Myocyte (in vitro differentiated cells): Measurements from ENCODE around the gene KDM5B. TPM values are rescaled to one million over a fixed set of nuclear protein-coding genes. Genes with fewer than 3 reads are reported as not detected.
A peak's percentile ranks its signal among the peaks of the same experiment; 100 is the strongest.
"Not testable (repeated sequence)": the region's sequence is repeated elsewhere in the genome, so short reads cannot be mapped to it uniquely, and the experiment has no call there.

Experiments used
- DNase-seq: peaks from one replicate; pipeline ENCODE4 v3.0.0-alpha.2; 2012; ENCODE audit warnings: low read depth
- polyA plus RNA-seq: library from polyadenylated mRNA; unstranded; fragments of >200 nt; gene quantifications from one replicate; pipeline ENCODE4 v1.2.1, GENCODE V29; 2012; ENCODE audit warnings: missing spikeins
- total RNA-seq: library from RNA; depleted of rRNA; stranded (reverse); fragments of >200 nt; gene quantifications from 2 replicates; pipeline ENCODE4 v1.2.3, GENCODE V29; 2014

KDM5B gene
- total RNA-seq: 47.3 and 53.0 TPM in 2 replicates
- polyA plus RNA-seq: 36.7 TPM

- DNase-seq: peak; percentile 72
Measured at GRCh38 chr1:202807926-202808757, at the start of gene KDM5B. Gene KDM5B (minus strand): TSS chr1:202808421. CDS start chr1:202808305, 116 bp downstream.

DNA sequence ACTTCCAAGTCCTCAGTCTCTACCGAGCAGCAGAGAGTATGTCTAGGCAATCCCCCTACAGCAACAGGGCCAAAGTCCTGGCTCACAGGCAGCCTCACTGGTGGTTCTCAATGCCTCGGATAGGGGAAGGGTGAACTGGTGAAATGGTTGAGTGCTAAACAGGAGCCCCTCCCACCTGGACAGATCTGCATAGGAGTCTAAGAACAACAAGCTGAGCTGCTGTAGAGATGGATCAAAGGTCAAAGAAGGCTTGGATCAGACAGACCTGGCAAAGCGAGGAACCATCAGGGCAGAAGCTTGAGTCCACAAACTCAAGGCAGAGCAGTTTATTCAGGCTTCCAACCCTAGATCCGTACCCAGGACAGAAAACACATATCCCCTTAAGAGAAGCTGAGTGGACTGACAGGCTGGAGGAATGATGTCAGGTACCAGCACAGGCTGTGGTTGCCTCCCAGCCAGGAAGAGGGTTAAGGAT, 49.0 kb upstream of the KDM5B start:
- no peak for DNase-seq

- DNase-seq: no peak
Measured at GRCh38 chr1:202856014-202856413, 47.8 kb upstream of the KDM5B start.

GRCh38 chr1:202854787-202855186, 46.6 kb upstream of the KDM5B start:
- DNase-seq: no peak

DNA sequence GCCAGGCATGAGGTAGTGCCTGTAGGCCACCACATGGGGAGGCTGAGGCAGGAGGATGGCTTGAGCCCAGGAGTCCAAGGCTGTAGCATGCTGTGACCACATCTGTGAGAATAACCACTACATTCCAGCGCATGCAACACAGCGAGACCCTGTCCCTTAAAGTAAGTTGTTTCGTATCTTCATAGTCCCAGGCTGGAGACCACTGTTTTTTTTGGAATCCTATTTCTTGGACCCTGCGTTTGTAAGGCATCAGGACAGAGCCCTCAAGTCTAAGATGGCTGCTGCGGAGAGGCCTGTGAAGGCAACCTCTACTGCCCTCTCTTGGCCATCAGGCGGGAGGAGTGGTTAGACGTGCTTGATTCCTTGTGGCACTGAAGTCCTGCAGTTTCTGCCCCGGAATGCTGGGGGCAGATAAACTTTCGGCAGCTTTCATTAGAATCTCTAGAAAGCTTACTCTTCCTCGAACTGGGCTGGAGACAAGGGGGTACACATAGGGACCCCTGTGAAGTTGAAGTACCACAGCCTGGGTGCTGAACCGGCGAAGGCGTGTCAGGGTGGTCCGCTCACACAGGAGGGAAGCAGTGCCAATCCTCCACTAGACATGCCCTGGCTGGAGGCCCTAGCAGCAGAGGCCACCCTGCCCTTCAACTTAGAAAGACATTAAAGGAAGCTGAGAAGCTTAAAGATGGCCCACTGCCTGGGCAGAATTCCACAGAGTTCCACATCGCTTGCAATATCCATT, 44.1 kb upstream of the KDM5B start:
- peak; percentile 27 for DNase-seq

DNA sequence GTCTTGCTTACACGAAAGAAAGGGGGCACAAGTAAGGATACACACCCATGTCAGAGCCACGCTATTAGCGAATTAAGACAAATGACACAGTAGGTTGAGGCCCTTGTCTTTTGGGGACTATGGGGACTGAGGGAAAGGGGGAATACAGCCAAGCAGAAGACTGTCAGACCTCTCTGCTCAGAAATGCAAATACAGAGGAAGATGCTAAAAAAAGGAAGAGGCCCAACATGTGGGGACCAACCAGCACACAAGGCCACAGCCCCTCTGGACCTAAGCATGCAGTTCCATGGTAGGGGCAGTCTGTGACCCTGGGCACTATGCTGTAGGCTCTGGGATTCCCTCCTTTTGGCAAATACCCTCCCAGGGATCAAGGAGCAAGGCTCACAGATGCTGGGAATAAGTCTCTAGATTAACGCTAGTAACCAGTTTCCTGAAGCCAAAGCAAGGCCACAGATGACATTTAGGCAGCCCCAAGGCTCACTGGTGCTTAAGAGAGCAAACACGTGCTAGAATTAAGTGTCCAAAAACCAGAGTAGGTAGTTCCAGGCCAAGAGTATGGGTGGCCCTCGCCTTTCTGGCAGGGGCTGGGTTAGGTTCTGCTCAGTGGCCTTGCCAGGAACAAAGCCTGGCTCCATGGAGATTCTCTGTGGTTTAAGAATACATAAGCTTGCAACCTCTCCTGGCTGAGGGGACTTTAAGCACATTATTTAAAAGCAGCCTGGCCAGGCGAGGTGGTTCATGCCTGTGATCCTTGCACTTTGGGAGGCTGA, 42.6 kb upstream of the KDM5B start:
- DNase-seq: no peak

DNA sequence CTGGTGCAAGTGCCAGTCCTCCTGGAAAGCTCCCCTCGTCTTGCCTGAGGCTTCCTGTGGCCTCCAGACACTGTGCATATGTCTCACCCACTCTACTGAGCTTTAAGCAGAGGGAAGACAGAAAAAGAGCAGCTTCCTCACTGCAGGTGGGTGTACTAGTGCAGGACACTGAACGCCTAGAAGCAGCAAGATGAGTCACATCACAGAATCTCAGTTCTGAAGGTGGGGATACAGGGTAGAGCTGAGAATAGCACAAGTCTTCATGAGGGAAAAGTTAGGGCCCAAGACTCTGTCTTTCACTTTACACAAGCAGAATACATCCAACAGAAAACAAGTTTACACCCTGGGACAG, 39.9 kb upstream of the KDM5B start:
- no peak for DNase-seq

GRCh38 chr1:202844935-202845334, 36.7 kb upstream of the KDM5B start:
- no peak for DNase-seq

DNA sequence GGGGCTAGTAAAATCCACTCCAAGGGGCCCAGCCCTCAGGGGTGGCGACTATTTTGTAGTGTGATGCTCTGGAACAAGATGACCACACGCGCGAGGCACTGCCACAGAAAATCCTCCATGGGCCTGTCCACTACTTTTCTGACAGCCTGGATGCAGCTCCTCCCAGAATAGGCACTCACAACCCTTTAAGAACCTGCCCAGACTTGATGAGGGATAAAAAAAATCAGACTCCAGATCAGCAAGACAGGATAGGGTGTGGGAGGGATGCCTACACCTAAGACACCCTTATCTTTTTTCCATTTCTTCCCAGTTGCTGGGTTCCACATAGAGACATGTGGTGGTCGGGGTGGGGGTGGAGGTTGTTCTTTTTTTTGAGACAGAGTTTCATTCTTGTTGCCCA, 36.0 kb upstream of the KDM5B start:
- DNase-seq: no peak

GRCh38 chr1:202843081-202843480, 34.9 kb upstream of the KDM5B start:
- no peak for DNase-seq

GRCh38 chr1:202837746-202838262, 29.6 kb upstream of the KDM5B start:
- DNase-seq: no peak

DNA sequence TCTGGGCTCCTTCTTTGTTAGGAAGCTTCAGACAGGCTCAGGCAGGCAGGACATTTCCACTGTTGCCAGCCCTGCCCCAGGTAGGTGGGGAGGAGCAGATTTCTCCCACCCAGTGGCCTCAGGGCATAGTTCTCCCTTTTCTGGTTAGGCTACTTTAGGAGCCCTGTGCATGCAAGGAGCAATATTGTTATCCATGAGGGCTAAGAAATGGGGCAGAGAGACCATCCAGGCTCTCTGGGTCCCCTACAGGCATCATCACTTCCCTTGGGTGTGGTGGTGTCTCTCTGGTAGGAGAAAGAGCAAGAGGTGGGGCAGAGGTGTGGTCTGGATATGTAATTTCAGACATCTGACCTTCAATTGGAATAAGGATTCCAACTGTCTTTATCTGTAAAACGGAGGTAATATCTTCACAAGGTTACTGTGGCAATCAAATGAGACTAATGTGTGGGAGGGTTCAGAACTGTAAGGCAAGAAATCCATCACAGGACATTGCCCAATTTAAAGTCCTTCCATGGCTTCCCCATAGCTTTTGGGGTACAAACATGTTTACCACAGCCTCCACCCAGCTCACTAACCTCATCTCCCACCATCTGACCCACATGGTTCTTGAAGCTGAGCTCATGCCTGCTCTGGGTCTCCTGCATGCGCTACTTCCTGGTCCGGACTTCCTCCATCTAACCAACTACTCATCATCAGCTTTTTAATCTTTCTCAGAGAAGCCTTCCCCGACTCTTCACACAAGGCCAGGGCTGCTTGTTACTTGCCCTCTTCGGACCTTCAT, 28.6 kb upstream of the KDM5B start:
- DNase-seq: no peak

DNA sequence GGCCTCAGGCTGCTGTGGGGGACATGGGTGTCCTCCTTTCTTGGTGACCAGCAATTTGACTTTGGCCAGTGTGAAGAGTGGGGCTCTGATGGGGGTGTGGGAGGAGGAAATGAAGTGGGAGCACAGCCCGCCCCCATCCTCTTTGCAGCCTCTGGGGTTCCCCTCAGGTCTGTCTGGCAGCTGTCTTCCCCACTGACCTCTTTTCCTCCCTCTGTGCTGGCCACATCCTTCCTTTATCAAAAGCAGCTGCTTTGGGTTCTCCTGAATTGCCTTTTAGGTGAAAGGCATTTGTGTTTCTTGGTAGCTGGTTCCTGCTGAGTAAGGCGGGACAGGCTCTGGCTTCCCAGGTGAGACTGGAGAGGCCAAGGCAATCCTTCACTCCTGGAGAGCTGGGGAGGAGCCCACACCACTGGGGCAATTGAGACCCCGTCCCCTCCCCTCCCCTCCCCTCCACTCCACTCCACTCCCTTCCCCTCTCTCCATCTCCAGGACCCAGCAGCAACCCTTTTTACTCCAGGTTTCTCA, 27.4 kb upstream of the KDM5B start:
- no peak for DNase-seq

- DNase-seq: no peak
Measured at GRCh38 chr1:202834771-202835547, 26.7 kb upstream of the KDM5B start.

GRCh38 chr1:202831906-202832305, 23.7 kb upstream of the KDM5B start:
- no peak for DNase-seq

DNA sequence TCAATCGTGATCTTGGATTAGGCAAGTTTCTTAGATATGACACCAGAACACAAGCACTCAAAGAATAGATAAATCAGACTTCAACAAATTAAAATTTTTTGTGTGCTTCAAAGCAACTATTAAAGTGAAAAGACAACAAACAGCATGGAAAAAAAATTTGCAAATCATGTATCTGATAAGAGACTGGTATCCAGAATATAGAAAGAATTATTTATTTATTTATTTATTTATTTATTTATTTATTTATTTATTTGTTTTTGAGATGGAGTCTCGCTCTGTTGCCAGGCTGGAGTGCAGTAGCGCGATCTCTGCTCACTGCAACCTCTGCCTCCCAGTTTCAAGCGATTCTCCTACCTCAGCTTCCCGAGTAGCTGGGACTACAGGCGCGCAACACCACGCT, 21.0 kb upstream of the KDM5B start:
- not testable (repeated sequence) for DNase-seq

DNA sequence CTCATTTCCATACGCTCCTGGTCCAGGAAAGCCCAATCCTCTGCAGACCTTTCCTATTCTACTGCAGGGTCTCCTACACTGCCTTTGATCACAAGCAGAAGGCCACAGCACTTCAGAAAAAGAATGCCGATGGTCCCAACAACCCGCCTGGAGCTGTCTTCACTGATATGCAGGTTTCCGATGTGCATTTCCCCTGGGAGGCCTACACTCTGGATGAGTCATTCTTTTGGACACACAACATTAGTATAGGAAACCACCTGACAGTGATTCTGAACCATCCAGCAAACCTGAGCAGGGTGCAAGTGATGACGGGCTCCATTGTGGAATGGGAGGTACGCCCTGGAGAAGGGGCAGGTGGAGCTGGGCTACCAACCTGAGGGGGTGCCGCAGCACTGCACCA, 17.5 kb upstream of the KDM5B start:
- DNase-seq: no peak

- DNase-seq: no peak
Measured at GRCh38 chr1:202821467-202821866, 13.2 kb upstream of the KDM5B start.

DNA sequence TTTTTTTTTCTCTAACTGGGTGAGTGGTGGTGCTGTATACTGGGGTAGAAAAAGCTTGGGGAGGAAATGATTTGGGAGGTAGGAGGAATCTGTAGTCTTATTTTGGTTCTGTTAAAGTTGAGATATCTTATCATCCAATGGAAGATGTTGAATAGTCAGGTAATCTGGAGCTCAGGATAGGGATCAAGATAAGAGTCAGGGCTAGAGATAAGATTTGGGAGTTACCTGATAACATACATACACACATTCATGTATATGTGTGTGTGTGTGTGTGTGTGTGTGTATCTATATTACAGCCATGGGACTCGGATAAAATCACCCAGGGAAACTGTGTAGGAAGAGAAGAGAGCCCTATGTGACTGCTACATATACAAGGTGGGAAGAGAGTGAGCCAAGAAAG, 10.6 kb upstream of the KDM5B start:
- no peak for DNase-seq

DNA sequence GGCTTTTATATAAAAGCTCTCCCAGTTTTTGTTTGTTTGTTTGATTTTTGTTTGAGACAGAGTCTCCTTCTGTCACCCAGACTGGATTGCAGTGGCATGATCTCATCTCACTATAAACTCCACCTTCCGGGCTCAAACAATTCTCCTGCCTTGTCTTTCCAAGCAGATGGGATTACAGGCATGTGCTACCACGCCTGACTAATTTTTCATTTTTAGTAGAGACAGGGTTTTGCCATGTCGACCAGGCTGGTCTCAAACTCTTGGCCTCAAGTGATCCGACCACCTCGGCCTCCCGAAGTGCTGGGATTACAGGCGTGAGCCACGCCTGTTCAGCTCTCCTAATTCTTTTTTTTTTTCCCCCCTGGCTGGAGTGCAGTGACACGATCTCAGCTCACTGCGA, 6.9 kb upstream of the KDM5B start:
- peak; percentile 53 for DNase-seq
